C4-2B (cell line): ENCODE results near the gene C6.
"Not testable (repeated sequence)": the region's sequence is repeated elsewhere in the genome, so short reads cannot be mapped to it uniquely, and the experiment has no call there.

Source experiments
- H3K27ac ChIP-seq: fragments of 450-650 bp; 2 replicates; pipeline ENCODE4 v1.5.1; 2017
- ZFX ChIP-seq: fragments of 450-650 bp; IDR thresholded peaks from 2 replicates; pipeline ENCODE4 v1.6.1; 2017
- TF ChIP-seq, protein P1 (sequence below): fragments of 450-650 bp; conservative IDR thresholded peaks from 2 replicates; pipeline ENCODE4 v1.5.1; 2017; ENCODE audit warnings: mild to moderate bottlenecking

C6 gene

DNA sequence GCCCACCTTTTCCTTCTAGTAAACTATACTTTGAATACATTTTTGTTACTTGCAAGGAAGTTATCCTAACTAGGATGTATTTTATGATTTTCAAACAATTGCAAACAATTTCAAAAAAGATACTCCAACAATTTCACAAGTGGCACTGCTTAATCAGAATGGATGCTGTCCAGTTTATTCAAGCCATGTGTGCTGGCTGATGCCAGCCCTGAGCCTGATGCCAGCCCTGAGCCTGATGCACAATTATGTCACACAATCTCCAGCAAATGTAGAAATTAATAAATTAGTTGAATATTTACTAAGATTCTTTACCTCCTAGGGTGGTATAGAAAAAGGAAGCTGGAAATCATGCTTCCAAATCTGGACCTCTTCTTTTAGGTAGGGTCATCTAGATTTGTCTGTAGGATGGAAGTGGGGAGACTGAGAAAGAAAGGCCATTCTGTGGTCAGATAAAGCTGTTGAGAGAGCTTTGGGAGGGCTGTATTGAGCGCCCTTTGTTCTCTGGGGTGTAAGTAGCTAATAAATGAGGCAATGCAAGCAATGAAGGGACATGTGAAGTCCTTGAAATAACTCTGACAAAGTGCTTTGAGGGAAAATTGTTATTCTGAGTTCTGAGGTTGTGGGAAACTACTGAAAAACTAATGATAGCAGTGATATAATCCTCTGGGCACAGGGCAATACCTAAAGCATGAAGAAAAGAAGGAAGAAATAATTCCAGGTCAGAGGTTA, 5.8 kb upstream of the C6 start:
- TF ChIP-seq ZFX, result no peak
- TF ChIP-seq, protein P1, sequence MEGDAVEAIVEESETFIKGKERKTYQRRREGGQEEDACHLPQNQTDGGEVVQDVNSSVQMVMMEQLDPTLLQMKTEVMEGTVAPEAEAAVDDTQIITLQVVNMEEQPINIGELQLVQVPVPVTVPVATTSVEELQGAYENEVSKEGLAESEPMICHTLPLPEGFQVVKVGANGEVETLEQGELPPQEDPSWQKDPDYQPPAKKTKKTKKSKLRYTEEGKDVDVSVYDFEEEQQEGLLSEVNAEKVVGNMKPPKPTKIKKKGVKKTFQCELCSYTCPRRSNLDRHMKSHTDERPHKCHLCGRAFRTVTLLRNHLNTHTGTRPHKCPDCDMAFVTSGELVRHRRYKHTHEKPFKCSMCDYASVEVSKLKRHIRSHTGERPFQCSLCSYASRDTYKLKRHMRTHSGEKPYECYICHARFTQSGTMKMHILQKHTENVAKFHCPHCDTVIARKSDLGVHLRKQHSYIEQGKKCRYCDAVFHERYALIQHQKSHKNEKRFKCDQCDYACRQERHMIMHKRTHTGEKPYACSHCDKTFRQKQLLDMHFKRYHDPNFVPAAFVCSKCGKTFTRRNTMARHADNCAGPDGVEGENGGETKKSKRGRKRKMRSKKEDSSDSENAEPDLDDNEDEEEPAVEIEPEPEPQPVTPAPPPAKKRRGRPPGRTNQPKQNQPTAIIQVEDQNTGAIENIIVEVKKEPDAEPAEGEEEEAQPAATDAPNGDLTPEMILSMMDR, result no peak
- H3K27ac ChIP-seq, result no peak overlapping the region

DNA sequence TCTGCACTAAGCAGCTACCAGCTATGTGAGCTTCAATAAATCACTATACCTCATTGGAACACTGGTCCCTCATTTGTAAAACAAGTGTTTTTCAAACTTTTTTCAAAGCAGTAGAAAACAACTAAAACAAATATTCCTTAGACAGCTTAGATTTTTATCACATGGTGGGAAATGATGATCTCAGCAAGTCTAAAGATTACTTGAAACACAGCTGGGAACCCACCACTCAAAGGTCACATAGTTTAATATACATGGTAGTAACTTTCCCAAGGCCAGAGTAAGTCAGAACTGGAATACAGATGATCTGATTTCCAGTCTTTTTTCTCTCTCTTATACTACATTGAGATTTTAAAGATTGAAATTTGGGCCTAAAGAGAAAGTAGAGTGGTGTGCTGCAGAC, 850 bp upstream of the C6 start:
- TF ChIP-seq, protein P1, result no peak
- TF ChIP-seq ZFX, result no peak
- no peak overlapping the region for H3K27ac ChIP-seq

DNA sequence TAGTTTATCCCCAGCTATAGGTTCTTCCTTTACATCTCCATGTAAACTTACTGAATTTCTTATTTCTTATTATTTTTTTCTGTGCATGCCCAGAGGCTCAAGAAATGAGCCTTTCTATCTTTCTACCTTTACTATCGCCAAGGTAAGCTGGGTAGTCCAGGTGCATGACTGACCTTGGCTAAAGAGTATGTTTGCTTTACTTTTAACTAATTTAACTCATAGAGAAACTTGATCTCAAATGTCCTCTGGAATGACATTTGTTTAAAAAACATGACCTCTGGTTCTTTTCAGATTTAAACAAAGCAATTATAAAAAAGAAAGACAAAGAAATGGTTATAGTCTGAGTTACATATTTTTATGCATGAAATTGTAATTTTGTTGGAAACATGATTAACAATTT, 397 bp downstream of the C6 start:
- no peak overlapping the region for H3K27ac ChIP-seq
- no peak for TF ChIP-seq ZFX
- TF ChIP-seq, protein P1, result no peak

DNA sequence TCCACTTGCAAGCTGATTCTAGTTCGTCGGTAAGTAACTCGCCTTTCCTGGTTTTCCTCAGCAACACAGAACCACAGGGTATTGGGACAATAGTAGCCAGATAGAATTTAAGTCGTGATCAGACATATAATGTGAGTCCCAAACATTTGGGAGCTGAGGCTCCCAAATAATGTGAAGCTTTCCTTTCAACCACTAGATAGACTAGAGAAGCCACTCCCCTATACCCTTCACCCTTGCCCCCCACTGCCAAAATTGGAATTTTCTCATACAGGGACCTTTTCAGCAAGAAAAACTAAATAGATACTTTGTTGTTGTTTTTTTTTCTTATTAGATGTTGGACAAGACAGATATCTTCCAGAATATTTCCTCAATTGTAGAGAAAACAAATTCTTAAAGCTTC, 1.9 kb downstream of the C6 start:
- TF ChIP-seq, protein P1, result no peak
- TF ChIP-seq ZFX, result no peak
- no peak overlapping the region for H3K27ac ChIP-seq

DNA sequence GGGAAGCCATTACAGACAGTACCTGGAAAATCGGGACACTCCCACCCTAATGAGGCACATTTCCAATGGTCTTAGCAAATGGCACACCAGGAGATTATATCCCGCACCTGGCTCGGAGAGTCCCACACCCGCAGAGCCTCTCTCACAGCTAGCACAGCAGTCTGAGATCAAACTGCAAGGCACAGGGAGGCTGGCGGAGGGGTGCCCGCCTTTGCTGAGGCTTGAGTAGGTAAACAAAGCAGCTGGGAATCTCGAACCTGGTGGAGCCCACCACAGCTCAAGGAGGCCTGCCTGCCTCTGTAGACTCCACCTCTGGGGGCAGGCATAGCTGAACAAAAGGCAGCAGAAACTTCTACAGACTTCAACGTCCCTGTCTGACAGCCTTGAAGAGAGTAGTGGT, 7.9 kb downstream of the C6 start:
- not testable (repeated sequence) for H3K27ac ChIP-seq

DNA sequence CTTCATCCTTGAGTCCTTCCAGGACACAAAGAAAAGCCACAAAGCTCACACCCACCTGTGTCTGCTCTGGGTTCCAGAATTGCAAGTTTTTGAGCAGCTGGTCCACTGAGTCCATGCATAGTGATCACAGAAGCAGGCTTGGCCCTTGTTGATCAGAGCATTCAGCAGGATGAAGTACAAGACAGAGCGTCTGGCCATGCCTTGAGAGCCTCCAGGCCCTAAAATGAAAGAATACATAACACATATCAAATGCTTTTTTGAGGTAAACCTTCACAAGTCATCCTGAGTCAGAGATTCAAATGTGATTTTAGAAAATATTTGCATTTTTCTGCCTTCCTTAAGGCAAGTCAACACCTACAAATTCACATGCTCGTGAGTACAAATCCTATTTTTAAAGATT, 10.3 kb downstream of the C6 start:
- no peak for TF ChIP-seq ZFX
- TF ChIP-seq, protein P1, result no peak
- no peak overlapping the region for H3K27ac ChIP-seq

DNA sequence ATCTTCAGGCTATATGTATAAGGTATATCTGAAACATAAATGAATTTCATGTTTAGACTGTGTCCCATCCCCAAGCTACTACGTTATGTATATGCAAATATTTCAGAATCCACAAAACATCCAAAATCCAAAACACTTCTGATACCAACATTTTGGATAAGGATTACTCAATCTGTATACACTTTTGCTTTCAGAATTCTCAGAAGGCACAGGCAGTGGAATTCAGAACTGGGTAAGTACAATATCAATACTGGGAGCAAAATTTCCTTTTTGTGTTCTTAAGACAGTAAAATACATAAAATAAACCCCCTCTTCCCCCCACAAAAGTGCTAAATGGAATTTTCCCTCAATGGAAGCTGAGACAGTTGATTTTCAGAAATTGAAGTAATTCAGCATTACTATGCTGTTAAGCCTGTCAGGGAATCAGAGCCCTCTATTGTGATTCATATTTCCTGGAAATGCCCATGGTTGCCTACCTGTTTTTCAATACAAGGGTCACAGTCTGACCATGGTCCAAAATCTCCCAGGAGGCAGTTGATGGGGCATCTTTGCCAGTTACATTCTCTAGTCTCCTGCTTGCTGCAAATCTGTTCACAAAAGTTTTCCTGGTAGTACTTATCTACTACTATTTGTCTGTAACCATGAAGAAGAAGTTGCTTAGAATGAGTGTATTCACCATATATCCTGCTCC, 12.1 kb downstream of the C6 start:
- TF ChIP-seq ZFX, result no peak
- TF ChIP-seq, protein P1, result no peak
- H3K27ac ChIP-seq, result no peak overlapping the region

DNA sequence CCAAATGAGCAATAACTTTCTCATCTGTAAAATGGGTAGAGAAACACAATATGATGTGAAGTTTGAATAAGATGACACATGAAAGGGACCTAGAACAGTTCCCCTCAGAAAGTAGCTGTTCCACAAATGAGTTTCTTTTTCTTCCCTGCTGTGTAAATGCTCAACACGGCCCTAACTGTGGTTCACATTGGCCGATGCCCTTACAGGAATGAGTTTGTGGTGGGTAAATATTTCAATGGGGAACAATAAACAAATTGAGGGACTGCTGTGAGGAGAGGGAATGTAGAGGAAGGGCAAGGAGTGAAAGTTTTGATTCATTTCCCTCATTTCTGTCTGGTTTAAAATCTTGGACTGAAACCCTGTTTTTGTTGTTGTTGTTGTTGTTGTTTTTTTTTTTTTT, 12.8 kb downstream of the C6 start:
- TF ChIP-seq, protein P1, result no peak
- no peak for TF ChIP-seq ZFX
- H3K27ac ChIP-seq, result no peak overlapping the region
